HPDE6-E6E7 (cell line): Measurements from ENCODE around the gene NBPF1.
"Not testable (repeated sequence)": the region's sequence is repeated elsewhere in the genome, so short reads cannot be mapped to it uniquely, and the experiment has no call there.

Experiments
- DNase-seq: peaks from one replicate; pipeline ENCODE4 v3.0.0; 2011; ENCODE audit warnings: missing footprints; ENCODE audit errors: extremely low spot score

The NBPF1 gene

DNA sequence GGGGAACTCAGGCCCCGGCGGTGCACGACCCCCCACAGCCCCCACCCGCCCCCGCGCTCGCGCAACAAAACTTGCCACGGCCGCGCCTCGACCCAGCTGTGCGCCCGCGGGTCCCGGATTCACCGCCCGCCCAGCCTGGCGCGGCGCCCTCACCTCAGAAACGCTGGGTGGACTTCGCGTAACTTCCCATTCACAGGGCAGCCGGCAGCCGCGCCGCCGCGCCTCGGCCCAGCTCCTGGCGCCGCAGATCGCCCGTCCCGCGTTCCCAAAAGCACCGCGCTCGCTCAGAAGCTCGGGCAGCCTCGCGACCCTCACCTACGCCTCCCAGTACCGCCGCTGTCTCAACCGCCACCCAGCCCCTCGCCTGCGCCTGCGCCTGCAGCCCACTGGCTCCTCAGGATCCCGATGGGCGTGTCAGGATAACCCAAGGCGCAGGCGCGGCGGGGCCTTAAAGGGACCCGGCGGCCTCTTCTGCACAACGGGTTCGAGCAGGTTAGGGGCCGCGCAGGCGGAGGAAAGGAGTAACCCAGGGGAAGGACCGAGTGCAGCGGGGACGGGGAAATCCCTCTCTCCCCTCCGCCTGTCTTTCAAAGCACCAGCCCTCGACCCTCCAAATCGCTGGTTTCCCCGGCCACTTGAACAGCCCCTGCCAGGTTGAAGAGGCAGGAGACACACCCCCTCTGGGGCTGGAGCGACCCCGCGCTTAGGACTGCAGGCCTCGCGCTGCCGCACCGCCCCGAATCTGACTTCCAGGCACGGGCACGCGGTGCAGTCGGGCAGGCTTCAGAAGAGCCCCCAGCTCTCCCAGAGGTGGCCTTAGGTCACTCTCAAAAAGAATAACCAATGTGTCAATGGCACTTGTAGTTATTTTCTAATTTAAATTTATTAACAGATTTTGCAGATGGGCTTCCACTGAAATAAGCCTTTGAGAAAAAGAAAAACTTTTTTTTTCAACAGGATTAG lies at the start of gene NBPF1:
Gene NBPF1, minus strand, starts transcription at position 380 of the 963 bp plus-strand sequence.
- DNase-seq: peak; percentile 100

DNA sequence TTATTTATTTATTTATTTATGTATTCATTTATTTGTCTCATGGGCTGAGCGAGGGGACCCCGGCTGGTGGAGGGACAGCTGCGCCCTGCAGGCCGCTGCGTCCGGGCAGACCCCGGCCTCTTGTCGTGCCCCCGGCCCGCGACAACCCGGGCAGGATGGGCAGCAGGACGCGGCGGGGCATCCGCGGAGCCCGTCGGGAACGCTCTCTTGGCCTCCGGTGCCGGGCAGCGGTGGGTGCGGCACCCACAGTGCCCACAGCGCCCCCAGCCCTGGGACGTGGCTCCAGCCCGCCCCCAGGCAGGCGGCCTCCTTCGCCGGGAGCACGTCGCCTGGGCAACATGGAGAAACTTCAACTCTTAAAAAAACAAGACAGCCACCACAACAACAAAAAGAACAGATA lies 44.9 kb upstream of the NBPF1 start:
- not testable (repeated sequence) for DNase-seq

DNA sequence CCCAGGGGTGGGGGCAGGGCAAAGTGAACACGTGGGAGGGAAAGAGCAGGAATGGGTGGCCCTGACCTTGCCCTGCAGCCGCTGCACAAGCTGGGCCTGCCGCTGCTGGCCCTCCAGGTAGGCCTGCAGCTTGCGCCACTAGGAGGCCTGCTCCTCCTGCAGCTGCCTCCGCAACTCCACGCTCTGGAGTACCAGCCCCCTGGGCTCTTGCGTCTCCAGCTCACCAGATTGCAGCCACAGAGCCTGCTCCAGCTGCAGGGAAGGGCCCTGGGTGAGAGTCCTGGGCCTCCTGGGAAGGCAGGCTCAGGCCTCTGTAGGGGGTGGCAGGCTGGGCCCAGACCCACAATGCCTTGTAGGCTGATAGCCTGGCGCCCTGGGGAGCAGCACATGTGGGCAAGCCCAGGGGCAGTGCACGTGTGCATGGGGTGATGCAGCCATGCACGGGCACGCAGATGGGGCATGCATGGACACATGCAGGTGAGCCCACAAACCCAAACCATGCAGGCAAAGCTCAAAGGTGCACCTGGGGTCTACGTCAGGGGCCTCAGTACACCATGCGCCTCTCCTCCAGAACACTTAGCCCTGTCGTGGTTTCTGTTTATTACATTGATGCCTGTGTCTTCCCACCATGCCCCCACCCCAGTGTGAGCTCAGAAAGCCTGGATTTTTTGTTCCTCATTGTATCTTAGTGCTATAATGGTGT lies 43.8 kb upstream of the NBPF1 start:
- not testable (repeated sequence) for DNase-seq

DNA sequence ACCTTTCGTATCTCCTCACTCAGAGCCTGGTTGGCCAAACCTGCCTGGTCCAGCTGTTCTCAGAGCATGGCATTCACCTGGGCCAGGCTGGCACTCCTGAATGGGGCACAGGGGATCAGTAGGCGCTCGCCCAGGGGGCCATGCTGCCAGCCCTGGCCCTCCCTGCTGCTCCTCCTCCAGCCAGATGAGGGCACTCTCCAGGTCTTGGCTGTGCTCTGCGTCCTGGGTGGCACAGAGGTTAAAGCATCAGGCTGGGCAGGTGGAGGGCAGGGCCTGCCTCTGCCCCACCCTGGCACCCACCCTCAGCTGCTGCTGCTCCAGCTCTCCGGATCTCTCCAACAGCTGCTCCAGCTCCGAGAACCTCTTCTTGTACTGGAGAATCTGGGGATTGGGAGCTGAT lies 43.2 kb upstream of the NBPF1 start:
- not testable (repeated sequence) for DNase-seq

DNA sequence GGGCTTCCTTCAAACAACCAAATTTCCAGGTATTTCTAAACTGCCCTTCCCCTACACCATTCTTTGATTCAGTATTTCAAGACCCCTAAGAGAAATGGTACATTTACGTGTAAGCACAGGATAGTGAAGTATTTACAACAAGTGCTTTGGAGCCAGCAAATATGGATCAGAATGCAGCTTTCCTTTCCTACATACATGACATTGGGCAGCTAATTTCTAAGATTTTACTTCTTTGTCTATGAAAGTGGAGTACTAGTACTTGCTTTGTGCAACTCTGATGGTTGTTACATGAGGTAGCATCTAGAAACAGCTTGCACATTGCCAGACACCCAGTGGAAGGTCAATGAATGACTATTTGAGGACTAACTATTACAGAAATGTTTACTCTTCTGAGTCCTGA lies 38.2 kb upstream of the NBPF1 start:
- not testable (repeated sequence) for DNase-seq

DNA sequence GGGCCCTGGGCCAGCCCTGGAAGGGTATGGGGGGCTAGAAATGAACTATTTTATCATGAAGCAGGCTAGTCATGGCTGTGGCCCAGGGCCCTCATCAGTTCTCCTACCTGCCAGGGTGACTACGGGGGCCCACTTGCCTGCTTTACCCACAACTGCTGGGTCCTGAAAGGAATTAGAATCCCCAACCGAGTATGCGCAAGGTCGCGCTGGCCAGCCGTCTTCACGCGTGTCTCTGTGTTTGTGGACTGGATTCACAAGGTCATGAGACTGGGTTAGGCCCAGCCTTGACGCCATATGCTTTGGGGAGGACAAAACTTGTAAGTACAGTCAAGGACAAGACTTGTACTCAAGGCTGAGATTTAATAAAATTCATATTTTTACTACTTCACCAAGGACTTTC lies 36.6 kb upstream of the NBPF1 start:
- DNase-seq: not testable (repeated sequence)

DNA sequence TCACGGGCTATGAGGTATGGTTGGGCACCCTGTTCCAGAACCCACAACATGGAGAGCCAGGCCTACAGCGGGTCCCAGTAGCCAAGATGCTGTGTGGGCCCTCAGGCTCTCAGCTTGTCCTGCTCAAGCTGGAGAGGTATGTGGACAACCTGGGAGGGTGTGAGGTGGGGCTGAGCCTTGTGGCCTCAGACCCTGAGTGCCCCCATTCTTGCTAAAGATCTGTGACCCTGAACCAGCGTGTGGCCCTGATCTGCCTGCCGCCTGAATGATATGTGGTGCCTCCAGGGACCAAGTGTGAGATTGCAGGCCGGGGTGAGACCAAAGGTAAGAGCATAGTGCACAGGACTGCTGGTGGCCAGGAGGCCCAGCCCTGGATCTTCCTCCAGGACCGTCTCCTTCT lies 36.0 kb upstream of the NBPF1 start:
- not testable (repeated sequence) for DNase-seq

DNA sequence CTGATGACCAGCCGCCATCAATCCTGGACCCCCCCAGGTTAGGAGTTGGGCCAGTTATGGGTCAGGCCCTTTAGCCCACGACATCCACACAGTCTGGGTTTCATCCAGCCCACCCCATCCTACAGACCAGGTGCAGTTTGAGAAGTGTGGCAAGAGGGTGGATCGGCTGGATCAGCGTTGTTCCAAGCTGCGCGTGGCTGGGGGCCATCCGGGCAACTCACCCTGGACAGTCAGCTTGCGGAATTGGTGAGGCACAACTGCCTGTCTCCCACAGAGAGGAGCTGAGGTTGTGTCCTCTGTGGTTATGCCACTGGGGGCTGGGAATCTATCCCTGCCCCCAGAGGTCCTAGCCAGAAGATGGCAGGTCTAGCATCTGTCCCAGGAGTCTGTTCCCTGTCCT lies 35.4 kb upstream of the NBPF1 start:
- DNase-seq: not testable (repeated sequence)

DNA sequence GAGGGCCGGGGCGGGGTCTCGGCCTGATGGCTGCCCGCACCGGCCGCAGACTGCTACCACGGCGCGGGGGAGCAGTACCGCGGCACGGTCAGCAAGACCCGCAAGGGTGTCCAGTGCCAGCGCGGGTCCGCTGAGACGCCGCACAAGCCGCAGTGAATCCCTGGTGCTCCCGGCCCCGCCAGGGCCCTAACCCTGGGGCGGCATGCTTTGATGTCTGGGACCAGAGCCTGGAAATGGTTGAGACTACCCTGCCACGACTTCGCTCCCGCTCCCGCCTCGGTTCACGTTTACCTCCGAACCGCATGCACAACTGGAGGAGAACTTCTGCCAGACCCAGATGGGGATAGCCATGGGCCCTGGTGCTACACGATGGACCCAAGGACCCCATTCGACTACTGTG lies 34.9 kb upstream of the NBPF1 start:
- DNase-seq: not testable (repeated sequence)

DNA sequence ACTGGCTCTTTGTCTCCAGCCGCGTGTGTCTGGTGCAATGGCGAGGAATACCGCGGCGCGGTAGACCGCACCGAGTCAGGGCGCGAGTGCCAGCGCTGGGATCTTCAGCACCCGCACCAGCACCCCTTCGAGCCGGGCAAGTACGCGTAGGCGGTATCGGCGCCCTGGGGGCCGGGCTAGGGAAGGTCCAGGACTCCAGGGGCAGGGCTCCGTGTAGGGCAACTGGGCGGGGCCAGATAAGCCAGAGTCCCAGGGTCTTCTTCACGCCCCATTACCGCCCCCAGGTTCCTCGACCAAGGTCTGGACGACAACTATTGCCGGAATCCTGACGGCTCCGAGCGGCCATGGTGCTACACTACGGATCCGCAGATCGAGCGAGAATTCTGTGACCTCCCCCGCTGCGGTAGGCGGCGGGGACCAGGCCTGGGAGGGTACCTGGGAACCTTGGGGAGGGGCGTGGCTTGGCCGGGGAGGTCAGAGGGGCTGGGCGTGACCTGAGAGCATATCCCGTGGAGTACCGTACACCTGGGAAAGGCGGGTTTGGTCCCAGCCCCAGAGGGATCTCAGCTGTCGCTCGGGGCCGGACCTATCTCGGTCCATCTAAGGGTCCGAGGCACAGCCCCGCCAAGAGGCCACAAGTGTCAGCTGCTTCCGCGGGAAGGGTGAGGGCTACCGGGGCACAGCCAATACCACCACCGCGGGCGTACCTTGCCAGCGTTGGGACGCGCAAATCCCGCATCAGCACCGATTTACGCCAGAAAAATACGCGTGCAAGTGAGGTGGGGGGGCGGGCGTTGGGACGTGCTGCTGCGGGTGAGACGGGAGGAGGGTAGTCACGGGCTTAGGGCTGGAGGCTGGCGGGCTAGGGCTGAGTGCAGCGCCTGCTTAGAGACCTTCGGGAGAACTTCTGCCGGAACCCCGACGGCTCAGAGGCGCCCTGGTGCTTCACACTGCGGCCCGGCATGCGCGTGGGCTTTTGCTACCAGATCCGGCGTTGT lies 34.1 kb upstream of the NBPF1 start:
- not testable (repeated sequence) for DNase-seq

DNA sequence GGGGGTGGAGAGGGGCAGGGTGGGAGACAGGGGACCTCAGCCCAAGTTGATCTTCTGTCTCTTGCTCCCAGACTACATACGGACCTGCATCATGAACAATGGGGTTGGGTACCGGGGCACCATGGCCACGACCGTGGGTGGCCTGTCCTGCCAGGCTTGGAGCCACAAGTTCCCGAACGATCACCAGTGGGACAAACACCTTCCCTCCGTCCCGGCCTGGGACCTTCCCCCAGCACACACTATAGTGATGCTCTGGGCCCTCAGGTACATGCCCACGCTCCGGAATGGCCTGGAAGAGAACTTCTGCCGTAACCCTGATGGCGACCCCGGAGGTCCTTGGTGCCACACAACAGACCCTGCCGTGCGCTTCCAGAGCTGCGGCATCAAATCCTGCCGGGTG lies 33.4 kb upstream of the NBPF1 start:
- not testable (repeated sequence) for DNase-seq

DNA sequence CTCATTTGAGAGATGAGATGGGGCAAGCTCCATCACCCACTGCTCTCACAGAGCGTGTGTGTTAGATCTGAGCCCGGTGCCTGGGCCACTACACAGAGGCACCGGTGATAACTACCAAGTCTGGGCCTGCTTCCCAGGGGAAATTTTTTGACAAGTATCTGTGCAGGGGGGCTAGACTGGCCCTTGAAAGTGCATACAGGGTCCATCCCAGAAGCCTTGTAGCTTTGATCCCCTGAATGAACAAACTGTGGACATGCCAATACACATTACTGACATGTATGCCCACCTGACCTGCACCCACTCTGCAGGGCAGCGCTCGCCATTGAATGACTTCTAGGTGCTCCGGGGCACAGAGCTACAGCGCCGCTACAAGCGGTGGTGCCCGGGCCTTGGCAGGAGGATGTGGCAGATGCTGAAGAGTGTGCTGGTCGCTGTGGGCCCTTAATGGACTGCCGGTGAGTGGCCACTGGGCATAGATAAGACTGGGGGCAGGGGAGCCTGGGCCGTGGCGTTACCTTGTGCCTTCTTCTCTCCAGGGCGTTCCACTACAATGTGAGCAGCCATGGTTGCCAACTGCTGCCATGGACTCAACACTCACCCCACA lies 32.8 kb upstream of the NBPF1 start:
- not testable (repeated sequence) for DNase-seq

DNA sequence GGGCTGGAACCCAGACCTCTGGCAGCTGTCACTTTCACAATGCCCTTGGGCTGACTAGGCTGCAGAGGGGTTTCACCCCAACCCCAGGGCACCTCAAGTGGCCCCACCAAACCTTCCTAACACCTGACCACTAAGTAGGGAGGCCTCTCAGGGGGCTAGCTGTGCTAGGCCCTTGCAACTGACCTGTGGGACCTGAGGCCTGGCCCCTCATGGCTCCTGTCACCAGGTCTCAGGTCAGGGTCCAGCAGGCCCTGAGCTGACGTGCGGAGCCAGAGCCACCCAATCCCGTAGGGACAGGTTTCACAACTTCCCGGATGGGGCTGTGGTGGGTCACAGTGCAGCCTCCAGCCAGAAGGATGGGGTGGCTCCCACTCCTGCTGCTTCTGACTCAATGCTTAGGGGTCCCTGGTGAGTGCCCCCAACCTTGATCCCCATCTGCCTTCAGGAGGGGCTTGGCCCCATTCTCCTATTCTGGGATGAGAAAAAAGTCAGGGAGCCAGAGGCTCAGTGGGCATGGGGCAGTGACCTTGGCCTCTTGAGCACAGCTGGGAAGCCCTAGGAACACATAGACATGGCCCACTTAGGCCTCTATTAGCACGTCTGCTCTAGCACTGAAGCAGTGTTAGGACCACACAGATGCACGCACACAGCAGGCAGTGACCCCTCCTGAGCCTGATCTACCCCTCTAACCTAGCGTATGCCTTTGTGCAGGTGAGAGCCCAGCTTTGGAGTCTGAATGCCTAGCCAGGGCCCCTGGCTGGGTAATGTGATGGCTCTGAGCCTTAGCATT lies 32.1 kb upstream of the NBPF1 start:
- not testable (repeated sequence) for DNase-seq

DNA sequence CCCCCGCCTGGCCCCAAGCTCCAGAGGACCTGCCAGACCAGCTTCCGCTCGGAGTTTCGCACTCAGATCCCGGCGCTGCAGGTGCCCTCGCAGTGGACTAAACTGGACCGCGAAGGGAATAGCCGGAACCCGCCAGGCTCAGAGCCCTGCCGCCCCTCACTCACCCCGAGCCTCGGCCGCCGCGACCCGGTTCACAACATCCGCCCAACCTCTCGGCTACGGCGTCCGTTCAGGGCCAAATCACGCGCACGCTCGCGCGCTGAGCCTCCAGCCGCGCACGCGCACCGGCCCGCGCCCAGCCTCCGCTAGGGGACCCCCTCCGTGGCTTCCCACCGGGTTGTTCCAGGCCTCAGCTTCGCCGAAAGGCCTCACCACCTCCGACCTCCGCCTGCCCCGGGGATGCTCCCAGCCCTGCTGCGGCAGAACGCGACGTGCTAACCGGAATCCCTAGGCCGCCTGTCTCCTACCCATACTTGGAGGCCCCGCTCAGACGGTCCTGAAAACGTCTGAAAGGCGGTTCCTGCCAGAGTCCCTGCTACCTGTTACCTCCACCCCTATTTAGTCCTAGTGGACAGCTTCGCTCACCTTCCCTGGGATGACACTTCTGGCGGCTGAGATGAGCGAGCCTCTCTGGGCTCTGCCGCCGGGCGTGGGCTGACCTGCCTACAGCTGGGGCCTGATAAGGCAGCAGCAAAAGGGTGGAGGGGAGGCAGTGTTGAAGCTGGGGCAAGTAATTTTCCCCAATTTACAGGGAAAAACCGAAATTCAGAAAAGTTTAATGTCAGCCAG lies 31.3 kb upstream of the NBPF1 start:
- DNase-seq: peak; percentile 98

DNA sequence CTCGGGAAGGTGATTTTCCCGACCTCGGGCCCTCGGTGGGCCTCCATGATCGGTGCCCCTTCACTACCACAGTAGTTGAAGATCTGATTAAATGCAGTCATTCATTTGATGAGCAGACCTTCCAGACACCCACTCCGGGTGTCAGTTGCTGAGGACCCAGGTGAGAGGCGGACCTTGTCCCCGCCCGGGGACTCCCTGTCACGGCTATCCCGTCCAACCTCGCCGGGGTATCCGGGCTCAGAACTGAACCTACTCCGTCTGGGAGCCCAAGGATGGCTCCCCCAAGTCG lies 30.8 kb upstream of the NBPF1 start:
- DNase-seq: no peak

DNA sequence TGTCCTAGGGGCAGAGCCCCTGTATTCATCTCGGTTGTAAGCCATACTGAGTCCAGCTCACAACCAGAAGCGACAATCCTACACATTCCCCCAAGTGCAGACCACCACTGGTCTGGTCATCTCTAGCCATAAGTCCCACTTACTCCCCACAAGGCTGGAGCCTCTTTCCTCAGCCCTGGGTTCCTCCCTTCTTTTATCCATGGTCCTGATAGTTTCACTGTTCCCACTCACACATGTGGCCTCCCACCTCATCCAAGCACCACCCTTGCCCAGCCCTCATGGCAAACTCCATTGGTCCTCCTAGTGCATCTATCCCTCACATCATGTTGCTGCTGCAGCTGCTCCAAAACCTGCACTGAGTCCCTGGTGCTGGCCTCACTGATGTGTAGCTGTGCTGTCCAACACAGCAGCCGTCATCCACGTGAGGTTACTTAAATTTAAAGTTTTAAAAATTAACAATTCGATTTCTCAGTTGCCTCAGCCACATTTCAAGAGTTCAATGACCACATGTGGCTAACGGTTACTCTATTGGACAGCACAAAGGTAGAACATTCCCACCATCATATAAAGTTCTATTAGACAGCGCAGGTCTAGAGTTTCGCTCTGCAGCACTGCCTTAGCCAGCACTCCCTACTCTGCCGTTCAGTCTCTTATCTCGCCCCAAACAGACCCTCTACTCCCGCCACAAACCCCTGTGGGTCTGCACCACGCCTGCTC lies 30.3 kb upstream of the NBPF1 start:
- DNase-seq: not testable (repeated sequence)

DNA sequence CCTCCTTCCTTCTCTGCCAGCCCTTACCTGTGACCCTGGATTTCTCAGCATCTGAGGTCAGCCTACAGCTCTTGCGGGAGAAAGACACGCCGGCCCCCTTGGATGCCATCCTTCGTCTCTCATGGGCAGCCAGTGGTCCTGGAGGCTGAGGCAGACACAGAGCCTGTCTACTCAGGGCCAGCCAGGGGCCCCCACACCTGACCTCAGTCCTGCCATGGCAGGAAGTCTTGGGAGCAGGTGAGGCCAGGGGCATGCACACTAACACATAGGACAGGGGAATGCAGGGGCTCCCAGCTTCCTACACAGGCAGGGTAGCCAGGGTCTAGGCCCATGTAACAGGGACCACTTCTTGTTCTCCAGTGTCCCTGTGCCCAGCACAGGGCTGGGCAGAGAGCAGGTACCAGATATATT lies 29.6 kb upstream of the NBPF1 start:
- not testable (repeated sequence) for DNase-seq

DNA sequence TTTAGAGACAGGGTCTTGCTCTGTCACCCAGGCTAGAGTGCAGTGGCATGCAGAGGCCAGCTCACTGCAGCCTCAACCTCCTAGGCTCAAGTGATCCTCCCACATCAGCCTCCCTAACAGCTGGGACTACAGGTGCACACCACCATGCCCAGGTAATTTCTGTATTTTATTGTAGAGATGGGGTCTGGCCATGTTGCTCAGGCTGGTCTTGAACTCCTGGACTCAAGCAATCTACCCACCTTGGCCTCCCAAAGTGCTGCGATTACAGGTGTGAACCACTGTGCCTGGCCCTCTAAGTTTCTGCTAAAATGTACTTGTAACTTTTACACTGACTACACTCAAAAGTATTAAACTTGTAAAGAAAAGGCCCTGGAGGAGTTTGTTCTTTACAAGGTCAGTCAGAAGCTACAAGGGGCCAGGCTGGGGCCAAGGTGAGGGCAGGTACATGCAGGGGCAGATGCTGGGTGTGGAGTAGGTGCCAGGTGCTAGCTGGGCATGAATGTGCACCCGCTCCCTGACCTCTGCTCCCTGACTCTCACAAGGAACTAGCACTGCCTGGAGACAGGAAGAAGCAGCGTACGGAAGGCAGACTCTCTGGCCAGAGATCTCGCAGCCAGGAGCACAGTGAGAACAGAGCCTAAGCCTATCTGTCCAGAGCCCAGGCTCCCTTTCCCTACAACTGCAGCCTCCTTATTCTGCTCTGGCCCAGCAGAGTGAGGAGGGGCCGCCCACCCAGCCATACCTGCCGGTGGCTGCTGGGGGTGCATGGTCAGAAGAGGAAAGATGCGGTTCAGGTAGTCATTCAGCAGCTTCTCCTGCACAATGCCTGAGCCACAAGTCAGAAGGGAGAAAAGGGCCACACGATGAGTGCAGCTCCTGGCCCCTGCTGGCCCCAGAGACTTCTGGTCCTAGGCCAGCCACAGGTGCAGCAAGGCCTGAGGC lies 28.9 kb upstream of the NBPF1 start:
- DNase-seq: not testable (repeated sequence)
